Karpas-422 (cell line): Measurements from ENCODE around the gene CUEDC2. TPM values are rescaled to one million over a fixed set of nuclear protein-coding genes. Genes with fewer than 3 reads are reported as not detected.
A peak's percentile ranks its signal among the peaks of the same experiment; 100 is the strongest.

Experiments
- DNase-seq: peaks from one replicate; pipeline ENCODE4 v3.0.0-alpha.2; 2015
- H2AFZ ChIP-seq: fragments of 200-600 bp; sonication (generic); 2 replicates; pipeline ENCODE4 v1.6.1; 2014; ENCODE audit warnings: antibody characterized with exemption, low read length, mixed read lengths
- H3K27ac ChIP-seq: fragments of 200-600 bp; sonication (generic); 2 replicates; pipeline ENCODE4 v1.5.1; 2014; ENCODE audit warnings: mild to moderate bottlenecking, low read length, moderate library complexity
- H3K27me3 ChIP-seq: fragments of 200-600 bp; sonication (generic); 2 replicates; pipeline ENCODE4 v1.6.1; 2014; ENCODE audit warnings: low read length, mixed read lengths
- H3K36me3 ChIP-seq: fragments of 200-600 bp; sonication (generic); 2 replicates; pipeline ENCODE4 v1.6.1; 2014; ENCODE audit warnings: low read length, mixed read lengths; ENCODE audit not compliant: insufficient read depth
- H3K4me1 ChIP-seq: fragments of 200-600 bp; sonication (generic); 2 replicates; pipeline ENCODE4 v1.6.1; 2014; ENCODE audit warnings: mild to moderate bottlenecking, low read length, mixed read lengths
- H3K4me2 ChIP-seq: fragments of 200-600 bp; sonication (generic); 2 replicates; pipeline ENCODE4 v1.6.1; 2014; ENCODE audit warnings: low read length, low read depth, mild to moderate bottlenecking; ENCODE audit not compliant: poor library complexity, severe bottlenecking
- H3K4me3 ChIP-seq: fragments of 200-600 bp; sonication (generic); 2 replicates; pipeline ENCODE4 v1.5.1; 2014; ENCODE audit warnings: mild to moderate bottlenecking, antibody characterized with exemption, low read length, mixed read lengths
- H3K79me2 ChIP-seq: fragments of 200-600 bp; sonication (generic); 2 replicates; pipeline ENCODE4 v1.6.1; 2014; ENCODE audit warnings: mild to moderate bottlenecking, low read length, mixed read lengths
- H3K9ac ChIP-seq: fragments of 200-600 bp; sonication (generic); 2 replicates; pipeline ENCODE4 v1.6.0; 2014; ENCODE audit warnings: low read length
- H3K9me2 ChIP-seq: fragments of 200-600 bp; sonication (generic), shearing (Covaris generic); replicated peaks from 2 replicates; pipeline ENCODE4 v1.6.0; 2014; ENCODE audit warnings: mild to moderate bottlenecking, low read length, moderate library complexity; ENCODE audit not compliant: insufficient read depth
- H3K9me3 ChIP-seq: fragments of 300-700, 200-600 bp; sonication (generic); 2 replicates; pipeline ENCODE4 v1.6.1; 2014; ENCODE audit warnings: low read length, mixed read lengths
- H4K20me1 ChIP-seq: fragments of 200-600 bp; sonication (generic); 2 replicates; pipeline ENCODE4 v1.6.1; 2014; ENCODE audit warnings: mild to moderate bottlenecking, antibody characterized with exemption, low read length, low read depth; ENCODE audit not compliant: insufficient read depth
- total RNA-seq: library from RNA; depleted of rRNA; stranded (reverse); fragments of >200 nt; shearing (Covaris generic); gene quantifications from 2 replicates; pipeline ENCODE4 v1.2.3, GENCODE V29; 2014; ENCODE audit warnings: low replicate concordance

The CUEDC2 gene
- total RNA-seq, 1 experiment from 2014 or later = 27.1 TPM

DNA sequence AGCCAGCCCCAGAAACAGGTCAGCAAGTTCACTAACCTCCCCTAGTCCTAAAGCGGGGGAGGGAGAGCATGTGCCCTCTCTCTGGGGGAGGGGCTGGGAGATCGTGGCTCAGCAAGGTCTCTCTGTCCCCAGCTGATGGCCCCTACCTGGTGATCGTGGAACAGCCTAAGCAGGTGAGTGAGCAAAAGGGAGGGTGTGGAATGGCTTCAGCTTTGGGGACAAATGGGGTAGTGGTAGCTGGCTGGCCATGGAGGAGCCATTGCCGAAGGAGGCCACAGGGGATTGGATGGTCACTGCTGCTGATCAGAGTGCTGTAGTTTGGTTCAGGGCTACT lies 36.1 kb downstream of the CUEDC2 start:
- Histone ChIP-seq H2AFZ (no peak overlapping the region), H3K36me3 (no peaks in the 10 kb centered on the region), H3K4me3 (peak overlapping the region; percentile 70; the same call in 1 of the 2 replicates), H3K79me2 (no peaks in the 10 kb centered on the region), H3K9me2 (no peaks in the 10 kb centered on the region), H3K9ac (peak overlapping the region; percentile 68), H3K4me1 (peaks cover 27% of the 10 kb centered on the region), H3K9me3 (no peaks in the 10 kb centered on the region), H3K27me3 (no peaks in the 10 kb centered on the region), H3K4me2 (peak overlapping the region; percentile 75), H3K27ac (no peak overlapping the region), H4K20me1 (no peaks in the 10 kb centered on the region)
- no peak for DNase-seq

- no peaks in the 10 kb centered on the region for H3K36me3 ChIP-seq
- no peaks in the 10 kb centered on the region for H4K20me1 ChIP-seq
- H3K79me2 ChIP-seq = no peaks in the 10 kb centered on the region
- peak; percentile 83 for DNase-seq
- H3K4me2 ChIP-seq = peak within 1 kb of the TSS; percentile 75
- H3K4me3 ChIP-seq = peak within 1 kb of the TSS; percentile 70
- no peaks in the 10 kb centered on the region for H3K9me3 ChIP-seq
- peak within 1 kb of the TSS; percentile 71 for H2AFZ ChIP-seq
- H3K9me2 ChIP-seq = no peaks in the 10 kb centered on the region
- H3K27me3 ChIP-seq = no peaks in the 10 kb centered on the region
- peaks cover 27% of the 10 kb centered on the region for H3K4me1 ChIP-seq
- H3K27ac ChIP-seq = no peak within 1 kb of the TSS
- H3K9ac ChIP-seq = peak within 1 kb of the TSS; percentile 68
Measured at GRCh38 chr10:102395400-102396316, 36.7 kb downstream of the CUEDC2 start, which contains the start of gene NFKB2. NFKB2 (plus strand) TSS chr10:102395705; CDS start chr10:102395960, 255 bp downstream.

- Histone ChIP-seq H2AFZ (peak overlapping the region; percentile 71), H3K4me3 (peak overlapping the region; percentile 70), H4K20me1 (no peaks in the 10 kb centered on the region), H3K27me3 (no peaks in the 10 kb centered on the region), H3K36me3 (no peaks in the 10 kb centered on the region), H3K9ac (peak overlapping the region; percentile 68), H3K4me2 (peak overlapping the region; percentile 75), H3K9me3 (no peaks in the 10 kb centered on the region), H3K9me2 (no peaks in the 10 kb centered on the region), H3K4me1 (peaks cover 27% of the 10 kb centered on the region), H3K27ac (no peak overlapping the region), H3K79me2 (no peaks in the 10 kb centered on the region)
- DNase-seq = no peak
Measured at GRCh38 chr10:102394801-102395399, 37.5 kb downstream of the CUEDC2 start.

DNA sequence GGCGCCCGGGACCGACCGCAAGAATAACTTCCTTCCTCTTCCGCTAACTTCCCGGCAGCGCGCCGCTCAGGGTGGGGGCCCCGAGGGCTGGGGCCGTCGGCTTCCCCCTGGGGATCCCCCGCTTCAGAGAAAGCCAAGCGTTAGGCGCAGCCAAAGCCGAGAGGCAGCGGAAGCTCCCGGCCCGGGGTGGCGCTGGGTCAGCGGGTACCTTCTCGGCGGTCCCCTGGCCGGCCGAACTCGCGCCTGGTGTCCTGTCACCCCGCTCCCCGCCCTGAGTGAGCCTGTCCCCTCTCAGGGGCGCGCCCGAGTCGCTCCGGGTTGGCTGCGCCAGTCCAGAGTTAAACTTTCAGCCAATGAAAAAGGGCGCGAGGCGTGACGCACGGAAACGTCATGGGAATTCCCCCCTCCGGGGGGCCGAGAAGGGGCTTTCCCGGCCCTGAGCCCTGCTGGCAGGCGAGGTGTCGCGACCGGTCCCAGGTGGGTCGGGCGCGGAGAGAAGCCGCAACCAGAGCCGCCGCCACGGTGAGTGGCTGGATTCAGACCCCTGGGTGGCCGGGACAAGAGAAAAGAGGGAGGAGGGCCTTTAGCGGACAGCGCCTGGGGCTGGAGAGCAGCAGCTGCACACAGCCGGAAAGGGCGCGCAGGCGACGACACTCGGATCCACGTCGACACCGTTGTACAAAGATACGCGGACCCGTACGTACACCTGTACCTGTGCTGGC lies 38.1 kb downstream of the CUEDC2 start:
- Histone ChIP-seq H3K27me3 (no peaks in the 10 kb centered on the region), H3K4me1 (peaks cover 23% of the 10 kb centered on the region), H3K4me3 (peak overlapping the region; percentile 70), H3K9ac (peak overlapping the region; percentile 68), H3K9me2 (no peaks in the 10 kb centered on the region), H3K79me2 (no peaks in the 10 kb centered on the region), H4K20me1 (no peaks in the 10 kb centered on the region), H3K27ac (no peak overlapping the region), H3K4me2 (peak overlapping the region; percentile 75), H2AFZ (peak overlapping the region; percentile 71; the same call in 1 of the 2 replicates), H3K9me3 (no peaks in the 10 kb centered on the region), H3K36me3 (no peaks in the 10 kb centered on the region)
- DNase-seq = peak; percentile 92

- no peaks in the 10 kb centered on the region for H3K27me3 ChIP-seq
- H3K27ac ChIP-seq = no peak overlapping the region
- H3K4me1 ChIP-seq = peaks cover 23% of the 10 kb centered on the region
- peak overlapping the region; percentile 75 for H3K4me2 ChIP-seq
- no peaks in the 10 kb centered on the region for H3K9me3 ChIP-seq
- H3K9ac ChIP-seq = peak overlapping the region; percentile 68
- peak overlapping the region; percentile 70 for H3K4me3 ChIP-seq
- H2AFZ ChIP-seq = peak overlapping the region; percentile 93
- H3K36me3 ChIP-seq = no peaks in the 10 kb centered on the region
- no peaks in the 10 kb centered on the region for H3K79me2 ChIP-seq
- H3K9me2 ChIP-seq = no peaks in the 10 kb centered on the region
- H4K20me1 ChIP-seq = no peaks in the 10 kb centered on the region
- DNase-seq = no peak
Measured at GRCh38 chr10:102393411-102394078, 38.8 kb downstream of the CUEDC2 start.

- H3K4me2 ChIP-seq = no peak overlapping the region
- DNase-seq = no peak
- no peak overlapping the region for H3K27ac ChIP-seq
- H4K20me1 ChIP-seq = no peaks in the 10 kb centered on the region
- H3K4me1 ChIP-seq = peaks cover 23% of the 10 kb centered on the region
- no peak overlapping the region for H3K4me3 ChIP-seq
- no peaks in the 10 kb centered on the region for H3K79me2 ChIP-seq
- H3K9me3 ChIP-seq = no peaks in the 10 kb centered on the region
- H3K9ac ChIP-seq = no peak overlapping the region
- H3K9me2 ChIP-seq = no peaks in the 10 kb centered on the region
- no peak overlapping the region for H2AFZ ChIP-seq
- no peaks in the 10 kb centered on the region for H3K36me3 ChIP-seq
- no peaks in the 10 kb centered on the region for H3K27me3 ChIP-seq
Measured at GRCh38 chr10:102392306-102392705, 40.1 kb downstream of the CUEDC2 start.

- Histone ChIP-seq H3K27ac (no peak overlapping the region), H3K4me2 (no peak overlapping the region), H3K4me1 (peaks cover 9% of the 10 kb centered on the region), H3K4me3 (no peak overlapping the region), H3K9me2 (no peaks in the 10 kb centered on the region), H3K9ac (no peak overlapping the region), H3K27me3 (no peaks in the 10 kb centered on the region), H2AFZ (no peak overlapping the region), H3K79me2 (no peaks in the 10 kb centered on the region), H3K9me3 (no peaks in the 10 kb centered on the region), H3K36me3 (no peaks in the 10 kb centered on the region), H4K20me1 (no peaks in the 10 kb centered on the region)
- DNase-seq = no peak
Measured at GRCh38 chr10:102389894-102390293, 42.5 kb downstream of the CUEDC2 start.
